ENCODE data around the gene TJP1.
"Not testable (repeated sequence)": the region's sequence is repeated elsewhere in the genome, so short reads cannot be mapped to it uniquely, and the experiment has no call there.

- TF ChIP-seq, protein P1, sequence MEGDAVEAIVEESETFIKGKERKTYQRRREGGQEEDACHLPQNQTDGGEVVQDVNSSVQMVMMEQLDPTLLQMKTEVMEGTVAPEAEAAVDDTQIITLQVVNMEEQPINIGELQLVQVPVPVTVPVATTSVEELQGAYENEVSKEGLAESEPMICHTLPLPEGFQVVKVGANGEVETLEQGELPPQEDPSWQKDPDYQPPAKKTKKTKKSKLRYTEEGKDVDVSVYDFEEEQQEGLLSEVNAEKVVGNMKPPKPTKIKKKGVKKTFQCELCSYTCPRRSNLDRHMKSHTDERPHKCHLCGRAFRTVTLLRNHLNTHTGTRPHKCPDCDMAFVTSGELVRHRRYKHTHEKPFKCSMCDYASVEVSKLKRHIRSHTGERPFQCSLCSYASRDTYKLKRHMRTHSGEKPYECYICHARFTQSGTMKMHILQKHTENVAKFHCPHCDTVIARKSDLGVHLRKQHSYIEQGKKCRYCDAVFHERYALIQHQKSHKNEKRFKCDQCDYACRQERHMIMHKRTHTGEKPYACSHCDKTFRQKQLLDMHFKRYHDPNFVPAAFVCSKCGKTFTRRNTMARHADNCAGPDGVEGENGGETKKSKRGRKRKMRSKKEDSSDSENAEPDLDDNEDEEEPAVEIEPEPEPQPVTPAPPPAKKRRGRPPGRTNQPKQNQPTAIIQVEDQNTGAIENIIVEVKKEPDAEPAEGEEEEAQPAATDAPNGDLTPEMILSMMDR (IDR thresholded peaks at IDR 0.05), result not testable (repeated sequence)
- TF ChIP-seq POLR2A (IDR thresholded peaks at IDR 0.05), result not testable (repeated sequence)
Observed at GRCh38 chr15:29817455-29817854, 4.8 kb downstream of the TJP1 start.
